Measurements from ENCODE around the gene ARHGAP33. TPM values are rescaled to one million over a fixed set of nuclear protein-coding genes. Genes with fewer than 3 reads are reported as not detected.

ARHGAP33 gene
- total and polyA plus RNA-seq, 2 experiments from 2014 or later, result 11.6 to 22.1 TPM

DNA sequence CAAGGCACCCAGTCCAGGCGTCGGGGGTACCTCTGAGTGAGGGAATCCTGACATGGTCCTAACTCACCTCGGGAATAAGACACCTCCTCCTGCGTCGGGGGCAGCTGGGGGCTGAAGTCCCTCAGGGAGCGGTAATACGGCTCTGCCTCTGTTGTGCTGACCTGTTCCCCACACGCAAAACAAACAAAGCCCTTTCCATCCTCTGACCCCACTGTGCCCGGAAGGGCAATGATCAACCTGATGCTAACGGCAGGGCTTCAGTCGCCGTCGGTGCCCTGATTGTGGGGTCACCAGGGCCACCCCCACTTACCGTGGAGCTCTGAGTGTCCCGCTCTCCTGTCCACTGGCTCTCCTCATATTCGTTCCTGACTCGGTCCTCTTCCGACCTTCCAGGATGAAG lies 55.6 kb downstream of the ARHGAP33 start:
- no peaks in the 10 kb centered on the region for H3K9me3 Mint-ChIP-seq
- H3K4me3 Mint-ChIP-seq, result no peak overlapping the region
- no peak for ATAC-seq

DNA sequence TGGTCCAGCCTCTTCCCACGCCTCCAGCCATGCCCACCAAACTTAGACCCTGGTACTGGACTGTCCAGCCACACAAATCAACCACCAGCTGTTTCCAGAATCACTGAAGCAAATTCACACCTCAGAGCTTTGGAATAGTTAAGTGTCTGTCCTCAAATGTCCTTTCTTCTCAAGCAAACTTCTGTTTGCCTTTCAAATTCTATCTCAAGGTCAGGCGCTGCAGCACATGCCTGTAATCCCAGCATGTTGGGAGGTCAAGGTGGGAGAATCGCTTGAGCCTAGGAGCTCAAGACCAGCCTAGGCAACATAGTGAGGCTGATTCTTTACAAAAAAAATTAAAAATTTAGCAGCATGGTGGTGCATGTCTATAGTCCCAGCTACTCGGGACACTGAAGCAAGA lies 56.7 kb downstream of the ARHGAP33 start:
- Mint-ChIP-seq H3K27ac (no peak overlapping the region), H3K4me1 (peaks cover 4% of the 10 kb centered on the region; the same call in 2 of the 3 replicates), H3K36me3 (ENCODE audit: low read depth) (no peaks in the 10 kb centered on the region), H3K9me3 (no peaks in the 10 kb centered on the region), H3K27me3 (ENCODE audit: insufficient read depth, low read depth, poor library complexity) (peaks cover 10% of the 10 kb centered on the region), H3K4me3 (no peak overlapping the region)
- H3K36me3 ChIP-seq (ENCODE audit: insufficient read depth), result no peaks in the 10 kb centered on the region
- 0 out of 2 replicates have a peak, but pooled peaks cover 6% of the 10 kb centered on the region for H3F3A ChIP-seq (replicated peaks; ENCODE audit: low read depth)
- peaks cover 3% of the 10 kb centered on the region; the same call in 1 of the 2 replicates for H3K4me1 ChIP-seq (ENCODE audit: insufficient read depth)
- 0 out of 2 replicates have a peak, but pooled peaks cover under 1% of the 10 kb centered on the region for H3K27me3 ChIP-seq (ENCODE audit: insufficient read depth)
- DNase-seq (ENCODE audit: low spot score), result no peak
- no peak for ATAC-seq
- H3K9me2 ChIP-seq (ENCODE audit: insufficient read depth), result no peaks in the 10 kb centered on the region
- H3K4me3 ChIP-seq, result no peak overlapping the region
- no peak overlapping the region for H3K4me2 ChIP-seq
- no peaks in the 10 kb centered on the region for H3K79me2 ChIP-seq (replicated peaks; ENCODE audit: insufficient read depth)
- no peaks in the 10 kb centered on the region; the same call in 1 of the 2 replicates for H4K20me1 ChIP-seq (replicated peaks; ENCODE audit: insufficient read depth)
- no peak overlapping the region for H2AFZ ChIP-seq
- no peak overlapping the region for H3K27ac ChIP-seq (ENCODE audit: low read depth)
- TF ChIP-seq JUNB (IDR thresholded peaks at IDR 0.05; ENCODE audit: unreplicated experiment) (no peak), EZH2phosphoT487 (IDR thresholded peaks at IDR 0.05; ENCODE audit: unreplicated experiment) (no peak), POLR2AphosphoS5 (IDR thresholded peaks at IDR 0.05; ENCODE audit: low read depth) (no peak), STAT1 (IDR thresholded peaks at IDR 0.05; ENCODE audit: unreplicated experiment) (no peak)
- TF ChIP-seq, protein P1, sequence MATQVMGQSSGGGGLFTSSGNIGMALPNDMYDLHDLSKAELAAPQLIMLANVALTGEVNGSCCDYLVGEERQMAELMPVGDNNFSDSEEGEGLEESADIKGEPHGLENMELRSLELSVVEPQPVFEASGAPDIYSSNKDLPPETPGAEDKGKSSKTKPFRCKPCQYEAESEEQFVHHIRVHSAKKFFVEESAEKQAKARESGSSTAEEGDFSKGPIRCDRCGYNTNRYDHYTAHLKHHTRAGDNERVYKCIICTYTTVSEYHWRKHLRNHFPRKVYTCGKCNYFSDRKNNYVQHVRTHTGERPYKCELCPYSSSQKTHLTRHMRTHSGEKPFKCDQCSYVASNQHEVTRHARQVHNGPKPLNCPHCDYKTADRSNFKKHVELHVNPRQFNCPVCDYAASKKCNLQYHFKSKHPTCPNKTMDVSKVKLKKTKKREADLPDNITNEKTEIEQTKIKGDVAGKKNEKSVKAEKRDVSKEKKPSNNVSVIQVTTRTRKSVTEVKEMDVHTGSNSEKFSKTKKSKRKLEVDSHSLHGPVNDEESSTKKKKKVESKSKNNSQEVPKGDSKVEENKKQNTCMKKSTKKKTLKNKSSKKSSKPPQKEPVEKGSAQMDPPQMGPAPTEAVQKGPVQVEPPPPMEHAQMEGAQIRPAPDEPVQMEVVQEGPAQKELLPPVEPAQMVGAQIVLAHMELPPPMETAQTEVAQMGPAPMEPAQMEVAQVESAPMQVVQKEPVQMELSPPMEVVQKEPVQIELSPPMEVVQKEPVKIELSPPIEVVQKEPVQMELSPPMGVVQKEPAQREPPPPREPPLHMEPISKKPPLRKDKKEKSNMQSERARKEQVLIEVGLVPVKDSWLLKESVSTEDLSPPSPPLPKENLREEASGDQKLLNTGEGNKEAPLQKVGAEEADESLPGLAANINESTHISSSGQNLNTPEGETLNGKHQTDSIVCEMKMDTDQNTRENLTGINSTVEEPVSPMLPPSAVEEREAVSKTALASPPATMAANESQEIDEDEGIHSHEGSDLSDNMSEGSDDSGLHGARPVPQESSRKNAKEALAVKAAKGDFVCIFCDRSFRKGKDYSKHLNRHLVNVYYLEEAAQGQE (IDR thresholded peaks at IDR 0.05; ENCODE audit: unreplicated experiment), result no peak
- TF ChIP-seq, protein P2, sequence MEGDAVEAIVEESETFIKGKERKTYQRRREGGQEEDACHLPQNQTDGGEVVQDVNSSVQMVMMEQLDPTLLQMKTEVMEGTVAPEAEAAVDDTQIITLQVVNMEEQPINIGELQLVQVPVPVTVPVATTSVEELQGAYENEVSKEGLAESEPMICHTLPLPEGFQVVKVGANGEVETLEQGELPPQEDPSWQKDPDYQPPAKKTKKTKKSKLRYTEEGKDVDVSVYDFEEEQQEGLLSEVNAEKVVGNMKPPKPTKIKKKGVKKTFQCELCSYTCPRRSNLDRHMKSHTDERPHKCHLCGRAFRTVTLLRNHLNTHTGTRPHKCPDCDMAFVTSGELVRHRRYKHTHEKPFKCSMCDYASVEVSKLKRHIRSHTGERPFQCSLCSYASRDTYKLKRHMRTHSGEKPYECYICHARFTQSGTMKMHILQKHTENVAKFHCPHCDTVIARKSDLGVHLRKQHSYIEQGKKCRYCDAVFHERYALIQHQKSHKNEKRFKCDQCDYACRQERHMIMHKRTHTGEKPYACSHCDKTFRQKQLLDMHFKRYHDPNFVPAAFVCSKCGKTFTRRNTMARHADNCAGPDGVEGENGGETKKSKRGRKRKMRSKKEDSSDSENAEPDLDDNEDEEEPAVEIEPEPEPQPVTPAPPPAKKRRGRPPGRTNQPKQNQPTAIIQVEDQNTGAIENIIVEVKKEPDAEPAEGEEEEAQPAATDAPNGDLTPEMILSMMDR (conservative IDR thresholded peaks at IDR 0.05; ENCODE audit: low read depth in 2 of 2), result no peak

More for the DNA sequence above, 55.6 kb downstream of the ARHGAP33 start:
- Histone ChIP-seq H3K4me3 (no peak overlapping the region), H3K4me2 (no peak overlapping the region), H3K36me3 (ENCODE audit: insufficient read depth) (no peaks in the 10 kb centered on the region), H3K4me1 (ENCODE audit: insufficient read depth) (peaks cover 3% of the 10 kb centered on the region; the same call in 1 of the 2 replicates), H3K27ac (ENCODE audit: low read depth) (no peak overlapping the region), H3K9me2 (ENCODE audit: insufficient read depth) (no peaks in the 10 kb centered on the region), H3K27me3 (ENCODE audit: insufficient read depth) (no peaks in the 10 kb centered on the region), H2AFZ (no peak overlapping the region), H4K20me1 (replicated peaks; ENCODE audit: insufficient read depth) (no peaks in the 10 kb centered on the region; the same call in 1 of the 2 replicates), H3K79me2 (replicated peaks; ENCODE audit: insufficient read depth) (no peaks in the 10 kb centered on the region), H3F3A (replicated peaks; ENCODE audit: low read depth) (0 out of 2 replicates have a peak, but pooled peaks cover 6% of the 10 kb centered on the region)
- Mint-ChIP-seq H3K4me1 (peaks cover 4% of the 10 kb centered on the region; the same call in 2 of the 3 replicates), H3K36me3 (ENCODE audit: low read depth) (no peaks in the 10 kb centered on the region), H3K27ac (no peak overlapping the region), H3K27me3 (ENCODE audit: insufficient read depth, low read depth, poor library complexity) (peaks cover 9% of the 10 kb centered on the region)
- TF ChIP-seq NANOG (IDR thresholded peaks at IDR 0.05; ENCODE audit: borderline replicate concordance), result no peak
- no peak for TF ChIP-seq CREB1 (CRISPR knock-in tag; IDR thresholded peaks at IDR 0.05; ENCODE audit: low read depth)
- TF ChIP-seq STAT1 (IDR thresholded peaks at IDR 0.05; ENCODE audit: unreplicated experiment), result no peak
- no peak for TF ChIP-seq JUNB (IDR thresholded peaks at IDR 0.05; ENCODE audit: unreplicated experiment)
- TF ChIP-seq, protein P1 (IDR thresholded peaks at IDR 0.05; ENCODE audit: unreplicated experiment), result no peak
- TF ChIP-seq, protein P2 (conservative IDR thresholded peaks at IDR 0.05; ENCODE audit: low read depth in 2 of 2), result no peak
- DNase-seq (ENCODE audit: low spot score), result no peak

Measured in GM23338 (cell line).